ENCODE results near the gene SLC35F2. TPM values are rescaled to one million over a fixed set of nuclear protein-coding genes. Genes with fewer than 3 reads are reported as not detected.

Gene SLC35F2
- polyA plus RNA-seq, 1 of the 3 experiments (the other 2 are of a cell fraction) = 12.4 TPM

- no peak overlapping the region for H3K4me2 ChIP-seq
- H3K79me2 ChIP-seq (ENCODE audit: insufficient read depth) = no peaks in the 10 kb centered on the region
- H3K9ac ChIP-seq = no peak overlapping the region
- DNase-seq = no peak
- H4K20me1 ChIP-seq (ENCODE audit: insufficient read depth) = no peaks in the 10 kb centered on the region
- H3K4me3 ChIP-seq (ENCODE audit: low read depth in 2 of 2, low read length in 1 of 2) = no peak overlapping the region
- CTCF ChIA-PET = no interaction called here
- H3K27ac ChIP-seq (ENCODE audit: low read depth in 2 of 2, low read length in 1 of 2) = no peak overlapping the region
- H3K9me2 ChIP-seq = no peaks in the 10 kb centered on the region
- no peaks in the 10 kb centered on the region for H3K9me3 ChIP-seq
- peaks cover 3 to 6% of the 10 kb centered on the region in 2 experiments for H3K36me3 ChIP-seq (replicated peaks in 1 of 2; ENCODE audit: control insufficient read depth in 1 of 2, insufficient read depth in 2 of 2, low read length in 1 of 2)
- H3F3A ChIP-seq (replicated peaks; ENCODE audit: insufficient read depth) = no peaks in the 10 kb centered on the region
- no peaks in the 10 kb centered on the region for H3K4me1 ChIP-seq (ENCODE audit: control insufficient read depth in 1 of 2, insufficient read depth in 2 of 2, low read depth in 1 of 2, low read length in 1 of 2)
- no peak for TF ChIP-seq FOSL2 (IDR thresholded peaks at IDR 0.05; ENCODE audit: borderline replicate concordance, low read depth)
- no peak for TF ChIP-seq TAF1 (IDR thresholded peaks at IDR 0.05; ENCODE audit: borderline replicate concordance, low read depth, low read length)
- no peaks in the 10 kb centered on the region for H3K27me3 ChIP-seq (ENCODE audit: insufficient read depth)
- WGBS (ENCODE audit: low lambda C conversion rate) = 75% methylated on average over 4 of the region's 4 CpGs
- H2AFZ ChIP-seq (ENCODE audit: low read depth) = no peak overlapping the region
- POLR2A ChIA-PET = no interaction called here
Measured at GRCh38 chr11:107808521-107808920, 50.1 kb downstream of the SLC35F2 start.

- Histone ChIP-seq H3K36me3 (replicated peaks in 1 of 2; ENCODE audit: control insufficient read depth in 1 of 2, insufficient read depth in 2 of 2, low read length in 1 of 2) (peaks cover 3 to 13% of the 10 kb centered on the region in 2 experiments), H3K9me3 (no peaks in the 10 kb centered on the region), H3K9me2 (no peaks in the 10 kb centered on the region), H3K4me3 (ENCODE audit: low read depth in 2 of 2, low read length in 1 of 2) (no peak overlapping the region), H3F3A (replicated peaks; ENCODE audit: insufficient read depth) (no peaks in the 10 kb centered on the region), H3K27ac (ENCODE audit: low read depth in 2 of 2, low read length in 1 of 2) (no peak overlapping the region), H3K4me1 (ENCODE audit: control insufficient read depth in 1 of 2, insufficient read depth in 2 of 2, low read depth in 1 of 2, low read length in 1 of 2) (no peaks in the 10 kb centered on the region), H3K4me2 (no peak overlapping the region), H3K9ac (no peak overlapping the region), H2AFZ (ENCODE audit: low read depth) (no peak overlapping the region), H3K27me3 (ENCODE audit: insufficient read depth) (no peaks in the 10 kb centered on the region), H3K79me2 (ENCODE audit: insufficient read depth) (no peaks in the 10 kb centered on the region), H4K20me1 (ENCODE audit: insufficient read depth) (no peaks in the 10 kb centered on the region)
- TF ChIP-seq TAF1 (IDR thresholded peaks at IDR 0.05; ENCODE audit: borderline replicate concordance, low read depth, low read length) (no peak), RCOR1 (IDR thresholded peaks at IDR 0.05; ENCODE audit: low read length) (no peak), FOSL2 (IDR thresholded peaks at IDR 0.05; ENCODE audit: borderline replicate concordance, low read depth) (no peak), GABPA (IDR thresholded peaks at IDR 0.05; ENCODE audit: low read depth) (no peak), NRF1 (IDR thresholded peaks at IDR 0.05; ENCODE audit: low read depth, low read length) (no peak), FOXJ3 (CRISPR knock-in tag; IDR thresholded peaks at IDR 0.05) (no peak), MEF2A (IDR thresholded peaks at IDR 0.05; ENCODE audit: borderline replicate concordance, low read depth) (no peak), GATA2 (CRISPR knock-in tag; IDR thresholded peaks at IDR 0.05) (no peak), CHD2 (IDR thresholded peaks at IDR 0.05; ENCODE audit: low read length, partially characterized antibody) (no peak), ELF1 (IDR thresholded peaks at IDR 0.05) (no peak), RXRA (IDR thresholded peaks at IDR 0.05; ENCODE audit: borderline replicate concordance, low read depth) (no peak)
- TF ChIP-seq, protein P1, sequence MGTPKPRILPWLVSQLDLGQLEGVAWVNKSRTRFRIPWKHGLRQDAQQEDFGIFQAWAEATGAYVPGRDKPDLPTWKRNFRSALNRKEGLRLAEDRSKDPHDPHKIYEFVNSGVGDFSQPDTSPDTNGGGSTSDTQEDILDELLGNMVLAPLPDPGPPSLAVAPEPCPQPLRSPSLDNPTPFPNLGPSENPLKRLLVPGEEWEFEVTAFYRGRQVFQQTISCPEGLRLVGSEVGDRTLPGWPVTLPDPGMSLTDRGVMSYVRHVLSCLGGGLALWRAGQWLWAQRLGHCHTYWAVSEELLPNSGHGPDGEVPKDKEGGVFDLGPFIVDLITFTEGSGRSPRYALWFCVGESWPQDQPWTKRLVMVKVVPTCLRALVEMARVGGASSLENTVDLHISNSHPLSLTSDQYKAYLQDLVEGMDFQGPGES (IDR thresholded peaks at IDR 0.05; ENCODE audit: low read depth, low read length) = no peak
- TF ChIP-seq, protein P2, sequence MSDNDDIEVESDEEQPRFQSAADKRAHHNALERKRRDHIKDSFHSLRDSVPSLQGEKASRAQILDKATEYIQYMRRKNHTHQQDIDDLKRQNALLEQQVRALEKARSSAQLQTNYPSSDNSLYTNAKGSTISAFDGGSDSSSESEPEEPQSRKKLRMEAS (IDR thresholded peaks at IDR 0.05; ENCODE audit: low read depth) = no peak
- no peak for DNase-seq
- ChIA-PET POLR2A (no interaction called here), CTCF (interaction anchor here (1.2 kb wide), 1 partner anchor 27 kb away, joined by 3 read pairs; no protein-coding TSS in a partner anchor)
Measured at GRCh38 chr11:107804971-107805370, 53.6 kb downstream of the SLC35F2 start.
